Measurements from ENCODE around the gene SON.
"Not testable (repeated sequence)": the region's sequence is repeated elsewhere in the genome, so short reads cannot be mapped to it uniquely, and the experiment has no call there.

Gene SON, protein sequence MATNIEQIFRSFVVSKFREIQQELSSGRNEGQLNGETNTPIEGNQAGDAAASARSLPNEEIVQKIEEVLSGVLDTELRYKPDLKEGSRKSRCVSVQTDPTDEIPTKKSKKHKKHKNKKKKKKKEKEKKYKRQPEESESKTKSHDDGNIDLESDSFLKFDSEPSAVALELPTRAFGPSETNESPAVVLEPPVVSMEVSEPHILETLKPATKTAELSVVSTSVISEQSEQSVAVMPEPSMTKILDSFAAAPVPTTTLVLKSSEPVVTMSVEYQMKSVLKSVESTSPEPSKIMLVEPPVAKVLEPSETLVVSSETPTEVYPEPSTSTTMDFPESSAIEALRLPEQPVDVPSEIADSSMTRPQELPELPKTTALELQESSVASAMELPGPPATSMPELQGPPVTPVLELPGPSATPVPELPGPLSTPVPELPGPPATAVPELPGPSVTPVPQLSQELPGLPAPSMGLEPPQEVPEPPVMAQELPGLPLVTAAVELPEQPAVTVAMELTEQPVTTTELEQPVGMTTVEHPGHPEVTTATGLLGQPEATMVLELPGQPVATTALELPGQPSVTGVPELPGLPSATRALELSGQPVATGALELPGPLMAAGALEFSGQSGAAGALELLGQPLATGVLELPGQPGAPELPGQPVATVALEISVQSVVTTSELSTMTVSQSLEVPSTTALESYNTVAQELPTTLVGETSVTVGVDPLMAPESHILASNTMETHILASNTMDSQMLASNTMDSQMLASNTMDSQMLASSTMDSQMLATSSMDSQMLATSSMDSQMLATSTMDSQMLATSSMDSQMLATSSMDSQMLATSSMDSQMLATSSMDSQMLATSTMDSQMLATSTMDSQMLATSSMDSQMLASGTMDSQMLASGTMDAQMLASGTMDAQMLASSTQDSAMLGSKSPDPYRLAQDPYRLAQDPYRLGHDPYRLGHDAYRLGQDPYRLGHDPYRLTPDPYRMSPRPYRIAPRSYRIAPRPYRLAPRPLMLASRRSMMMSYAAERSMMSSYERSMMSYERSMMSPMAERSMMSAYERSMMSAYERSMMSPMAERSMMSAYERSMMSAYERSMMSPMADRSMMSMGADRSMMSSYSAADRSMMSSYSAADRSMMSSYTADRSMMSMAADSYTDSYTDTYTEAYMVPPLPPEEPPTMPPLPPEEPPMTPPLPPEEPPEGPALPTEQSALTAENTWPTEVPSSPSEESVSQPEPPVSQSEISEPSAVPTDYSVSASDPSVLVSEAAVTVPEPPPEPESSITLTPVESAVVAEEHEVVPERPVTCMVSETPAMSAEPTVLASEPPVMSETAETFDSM (N-terminal part only)

DNA sequence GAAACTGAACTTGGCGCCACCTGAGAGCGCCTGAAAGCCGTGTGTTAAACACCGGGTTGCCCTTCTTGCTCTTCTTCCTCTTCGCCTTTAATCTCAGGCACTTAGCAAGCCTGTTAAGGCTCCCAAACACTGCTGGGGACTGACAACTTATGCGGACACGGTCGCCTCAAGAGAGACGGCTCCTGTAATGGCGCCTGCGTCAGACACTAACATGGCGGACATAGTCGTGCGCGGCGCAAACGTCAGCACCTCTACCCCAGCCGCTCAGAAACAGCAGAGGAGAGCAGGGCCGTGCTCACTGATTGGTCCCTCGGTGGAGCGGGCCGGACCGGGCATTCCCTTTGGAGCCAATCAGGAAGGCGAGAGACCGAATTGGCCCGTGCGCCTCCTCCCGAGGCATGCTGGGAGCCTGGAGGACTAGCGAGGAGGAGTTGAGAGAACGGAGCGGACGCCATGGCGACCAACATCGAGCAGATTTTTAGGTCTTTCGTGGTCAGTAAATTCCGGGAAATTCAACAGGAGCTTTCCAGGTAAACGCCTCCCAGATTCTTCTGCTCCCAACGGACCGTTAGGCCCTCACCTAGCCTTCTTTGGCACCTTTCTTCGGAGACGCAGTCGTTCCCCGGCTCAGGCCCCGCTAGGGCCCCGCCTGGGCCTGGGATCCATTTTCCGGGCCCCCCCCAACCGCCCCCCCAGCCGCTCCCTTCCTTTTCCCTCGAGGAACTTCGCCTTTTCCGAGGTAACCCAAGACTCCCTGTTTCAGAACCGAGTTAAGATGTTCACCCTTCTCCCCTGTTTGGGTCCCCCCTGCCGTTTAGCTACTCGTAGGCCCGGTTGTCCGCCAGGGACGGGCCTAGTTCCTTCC is at the start of gene SON:
TSS of gene SON (plus strand) at position 399 of the 865 bp plus-strand sequence. CDS start at position 454, 55 bp downstream.
- in situ Hi-C loops (cut with HindIII; ENCODE audit: low sequenced_read_pairs): no loop called here

DNA sequence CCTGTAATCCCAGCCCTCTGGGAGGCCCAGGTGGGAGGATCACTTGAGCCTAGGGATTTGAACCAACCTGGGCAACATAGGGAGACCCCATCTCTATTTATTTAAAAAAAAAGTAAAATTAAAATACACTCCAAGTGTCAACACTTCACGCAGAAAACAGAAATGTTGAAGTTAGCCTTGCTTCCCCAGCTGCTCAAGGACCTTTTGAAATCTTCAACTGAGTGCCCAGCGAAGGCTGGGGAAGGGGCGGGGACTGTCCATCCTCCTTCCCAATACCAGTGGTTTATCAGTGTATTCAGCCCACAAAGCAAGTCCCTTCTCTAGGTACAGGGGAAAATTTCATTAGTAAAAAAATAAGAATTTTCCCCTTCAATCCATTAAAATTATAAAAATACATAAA is 49.1 kb upstream of the SON start:
- in situ Hi-C loops (cut with HindIII; ENCODE audit: low sequenced_read_pairs): no loop called here

DNA sequence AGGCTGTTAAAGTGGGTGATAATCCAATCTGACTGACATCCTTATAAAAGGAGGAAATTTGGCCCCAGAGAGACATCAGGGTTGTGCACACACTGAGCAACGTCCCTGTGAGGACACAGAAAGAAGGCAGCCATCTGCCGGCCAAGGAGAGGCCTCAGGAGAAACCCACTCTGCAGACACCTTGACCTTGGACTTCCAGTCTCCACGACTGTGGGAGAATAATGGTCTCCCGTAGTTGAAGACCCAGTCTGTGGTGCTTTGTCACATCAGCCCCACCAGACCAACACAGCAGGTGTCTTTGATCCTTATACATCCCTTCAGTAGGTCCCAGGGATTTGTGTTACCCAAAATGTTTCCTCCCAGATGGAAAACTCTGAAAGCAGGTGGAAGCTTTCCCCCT is 47.1 kb upstream of the SON start:
- in situ Hi-C loops (cut with HindIII; ENCODE audit: low sequenced_read_pairs): no loop called here

DNA sequence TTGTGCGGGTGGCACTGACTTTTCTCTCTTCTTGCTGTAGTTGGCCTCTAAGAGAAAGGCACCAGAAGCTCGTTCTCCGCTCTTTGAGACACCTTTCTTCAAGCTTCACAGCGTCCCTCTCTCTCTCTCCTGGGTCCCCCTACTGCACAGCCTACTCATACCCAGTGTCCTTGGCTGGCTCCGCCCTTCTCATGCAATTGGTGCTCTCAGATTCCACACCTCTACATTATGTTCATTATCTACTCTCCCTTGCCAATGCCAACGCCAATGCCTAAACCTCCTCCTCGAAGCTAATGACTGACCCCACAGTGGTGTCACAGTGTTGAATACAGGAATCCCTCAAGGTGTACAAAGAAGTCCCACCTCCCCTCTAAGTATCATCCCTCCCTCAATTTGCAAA is 46.5 kb upstream of the SON start:
- in situ Hi-C loops (cut with HindIII; ENCODE audit: low sequenced_read_pairs): no loop called here

DNA sequence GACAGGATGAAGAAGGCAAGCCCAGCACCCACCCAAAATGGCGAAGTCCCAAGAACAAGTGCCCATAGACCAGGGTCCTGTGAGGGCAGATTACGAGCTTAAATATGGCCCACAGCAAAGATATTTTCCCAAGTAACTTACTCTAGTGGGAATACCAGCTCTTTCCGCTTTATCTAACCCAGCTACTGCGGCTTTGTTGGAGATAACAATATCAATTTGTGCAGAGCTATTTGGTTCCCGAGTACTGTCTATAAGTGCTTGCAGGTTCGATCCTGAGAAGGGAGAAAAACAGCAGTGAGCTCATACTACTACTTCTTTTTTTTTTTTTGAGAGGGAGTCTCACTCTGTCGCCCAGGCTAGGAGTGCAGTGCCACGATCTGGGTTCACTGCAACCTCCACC is 37.0 kb upstream of the SON start:
- in situ Hi-C loops (cut with HindIII; ENCODE audit: low sequenced_read_pairs): no loop called here

DNA sequence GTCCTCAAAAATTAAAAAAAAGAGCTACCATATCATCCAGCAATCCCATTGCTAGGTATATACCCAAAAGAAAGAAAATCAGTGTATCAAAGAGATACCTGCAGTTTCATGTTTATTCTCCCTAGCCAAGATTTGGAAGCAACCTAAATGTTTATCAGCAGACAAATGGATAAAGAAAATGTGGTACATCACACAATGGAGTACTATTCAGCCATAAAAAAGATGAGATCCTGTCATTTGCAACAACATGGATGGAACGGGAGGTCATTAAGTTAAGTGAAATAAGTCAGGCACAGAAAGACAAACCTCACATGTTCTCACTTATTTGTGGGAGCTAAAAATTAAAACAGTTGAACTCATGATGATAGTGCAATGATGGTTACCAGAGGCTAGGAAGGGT is 35.8 kb upstream of the SON start:
- in situ Hi-C loops (cut with HindIII; ENCODE audit: low sequenced_read_pairs): not testable (repeated sequence)

DNA sequence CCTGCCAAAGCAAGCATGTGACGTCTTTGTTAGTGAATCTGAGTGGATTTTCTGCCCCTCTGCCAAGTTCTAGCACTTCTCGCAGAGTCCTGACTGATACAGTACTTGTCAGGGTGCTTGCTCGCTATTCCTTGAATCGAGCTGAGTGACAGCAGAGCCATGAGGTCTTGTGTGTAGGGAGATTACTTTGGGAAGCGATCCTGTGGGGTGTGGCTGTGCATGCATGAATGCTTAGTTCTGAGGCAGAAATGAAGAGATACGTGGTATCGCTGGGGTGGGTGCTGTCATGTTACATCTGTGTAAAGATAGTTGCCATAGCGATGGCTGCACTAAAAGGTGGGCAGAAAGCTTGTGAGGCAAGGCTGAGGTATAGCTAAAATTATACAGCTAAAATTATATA is 32.0 kb upstream of the SON start:
- in situ Hi-C loops (cut with HindIII; ENCODE audit: low sequenced_read_pairs): no loop called here

DNA sequence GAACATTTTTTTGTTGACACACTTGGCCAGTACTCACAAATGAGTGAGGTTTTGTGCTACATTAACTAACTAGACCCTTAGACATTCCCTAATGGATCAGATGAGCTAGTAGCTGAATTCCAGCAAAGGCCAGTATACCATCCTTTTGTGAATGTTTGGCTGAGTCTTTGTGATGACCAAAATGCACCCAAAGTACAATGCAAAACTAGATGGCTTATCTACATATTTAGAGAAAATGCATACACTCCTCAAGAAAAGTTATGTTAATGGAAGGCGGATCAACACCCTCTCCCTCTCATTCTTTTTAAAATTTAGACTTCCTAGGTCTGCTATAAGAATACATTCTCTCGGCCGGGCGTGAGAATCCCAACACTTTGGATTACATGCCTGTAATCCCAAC is 31.2 kb upstream of the SON start:
- in situ Hi-C loops (cut with HindIII; ENCODE audit: low sequenced_read_pairs): no loop called here

DNA sequence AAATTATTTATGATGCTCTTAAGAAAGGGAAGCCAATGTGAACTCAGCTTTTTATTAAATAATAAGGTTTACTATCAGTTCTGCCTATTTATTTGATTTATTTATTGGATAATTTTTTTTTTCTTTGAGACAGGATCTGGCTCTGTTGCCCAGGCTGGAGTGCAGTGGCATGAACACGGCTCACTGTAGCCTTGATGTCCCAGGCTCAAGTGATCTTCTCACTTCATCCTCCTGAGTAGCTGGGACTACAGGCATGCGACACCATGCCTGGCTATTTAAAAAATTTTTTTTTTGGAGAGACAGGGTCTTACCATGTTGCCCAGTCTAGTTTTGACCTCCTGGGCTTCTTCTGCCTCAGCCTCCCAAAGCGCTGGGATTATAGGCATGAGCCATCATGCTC is 30.4 kb upstream of the SON start:
- in situ Hi-C loops (cut with HindIII; ENCODE audit: low sequenced_read_pairs): no loop called here

DNA sequence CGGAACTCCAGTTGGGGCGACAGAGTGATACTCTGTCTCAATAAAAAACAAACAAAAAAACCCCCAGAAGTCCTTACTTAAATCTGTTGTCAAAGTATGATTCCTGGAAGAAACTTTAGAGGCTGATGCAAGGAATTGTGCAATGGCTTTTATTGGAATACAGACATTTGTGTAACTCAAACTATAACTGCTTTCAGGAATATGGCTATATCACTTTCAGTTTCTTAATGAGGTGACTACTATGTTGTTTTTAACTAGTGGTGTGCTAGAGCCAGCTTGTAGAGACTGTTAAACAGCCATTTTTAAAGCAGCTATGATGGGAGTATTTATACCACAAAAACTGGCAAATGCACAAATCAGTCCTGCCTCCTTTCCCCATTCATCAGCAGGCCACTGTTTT is 28.6 kb upstream of the SON start:
- in situ Hi-C loops (cut with HindIII; ENCODE audit: low sequenced_read_pairs): no loop called here

DNA sequence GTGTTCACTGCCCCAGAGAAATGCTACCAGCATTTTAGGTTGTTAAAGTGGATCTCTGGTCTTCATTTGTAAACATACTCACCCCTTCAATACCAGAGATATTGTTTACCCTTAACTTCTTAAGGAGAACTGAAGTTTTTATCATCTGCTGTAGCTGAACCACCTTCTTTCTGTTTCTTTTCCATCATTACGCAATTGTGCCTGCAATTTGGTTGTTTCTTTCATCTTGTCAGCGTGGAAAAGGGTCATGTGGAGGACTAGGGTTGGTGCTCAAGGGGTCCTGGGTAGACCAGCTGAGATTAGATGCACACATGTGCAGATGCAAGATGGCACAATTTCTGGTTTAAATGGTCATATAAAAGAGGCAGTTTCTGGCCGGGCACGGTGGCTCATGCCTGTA is 23.9 kb upstream of the SON start:
- in situ Hi-C loops (cut with HindIII; ENCODE audit: low sequenced_read_pairs): no loop called here

DNA sequence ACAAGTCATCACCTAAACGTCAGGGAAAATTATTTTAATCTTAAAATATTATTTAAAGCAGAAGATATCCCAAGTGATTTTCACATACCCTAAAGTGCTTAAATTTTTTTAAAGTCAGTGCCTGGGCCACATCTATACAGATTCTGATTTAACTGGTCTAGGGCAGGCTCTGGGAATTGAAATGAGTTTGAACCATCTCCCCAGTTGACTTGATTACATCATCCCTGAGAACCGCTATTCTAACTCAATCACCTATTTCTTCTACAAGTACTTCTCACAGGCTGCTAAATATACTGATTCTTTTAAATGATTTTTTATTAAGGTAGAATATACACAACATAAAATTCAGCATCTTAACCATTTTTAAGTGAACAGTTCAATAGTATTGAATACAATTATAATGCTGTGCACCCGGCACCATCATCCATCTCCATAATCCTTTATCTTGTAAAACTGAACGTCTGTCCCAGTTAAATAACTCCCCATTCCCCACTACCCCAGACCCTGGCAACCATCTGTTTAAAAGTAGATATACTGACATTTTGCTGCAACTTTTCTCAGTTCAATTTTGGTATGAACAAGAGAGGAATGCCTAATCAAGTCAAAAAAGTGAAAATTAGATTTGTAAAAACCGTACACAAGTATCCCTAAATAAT is 20.4 kb upstream of the SON start:
- in situ Hi-C loops (cut with HindIII; ENCODE audit: low sequenced_read_pairs): no loop called here

DNA sequence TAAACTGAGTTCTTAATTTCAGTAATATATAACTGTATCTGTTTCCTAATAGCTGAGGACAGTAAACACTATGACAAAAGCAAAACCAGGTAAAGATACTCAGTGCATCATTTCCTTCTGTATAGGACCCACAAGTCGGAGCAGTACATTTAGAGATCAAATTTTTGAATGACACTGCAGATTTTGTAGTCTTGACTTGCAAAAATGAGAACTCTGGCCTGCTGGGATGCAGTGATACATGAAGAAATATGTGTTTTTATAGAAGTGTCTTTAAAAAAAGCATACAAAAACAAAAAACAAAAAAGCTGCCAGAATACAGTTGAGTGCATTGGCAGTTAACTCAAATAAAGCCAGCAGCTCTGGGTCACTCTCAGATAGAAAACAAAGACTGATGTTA is 19.9 kb upstream of the SON start:
- in situ Hi-C loops (cut with HindIII; ENCODE audit: low sequenced_read_pairs): no loop called here

DNA sequence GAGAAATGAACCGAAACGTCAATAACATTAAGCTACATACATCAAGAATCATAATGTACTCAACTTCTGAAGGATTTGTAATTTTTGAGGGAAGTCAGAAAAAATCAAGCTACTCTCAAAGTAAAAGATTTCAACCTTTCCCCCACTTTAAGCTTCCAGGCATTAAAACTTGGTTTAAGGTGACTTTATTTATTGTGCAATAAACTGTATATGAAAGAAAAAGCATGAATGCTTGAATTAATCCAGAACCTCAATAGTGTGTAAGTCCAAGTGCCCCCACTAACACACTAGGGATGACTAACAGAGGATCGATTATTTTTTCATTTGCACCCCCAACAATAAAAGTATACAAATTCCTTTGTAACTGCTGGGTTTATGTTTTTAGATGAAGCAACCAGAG is 11.8 kb upstream of the SON start:
- in situ Hi-C loops (cut with HindIII; ENCODE audit: low sequenced_read_pairs): no loop called here

DNA sequence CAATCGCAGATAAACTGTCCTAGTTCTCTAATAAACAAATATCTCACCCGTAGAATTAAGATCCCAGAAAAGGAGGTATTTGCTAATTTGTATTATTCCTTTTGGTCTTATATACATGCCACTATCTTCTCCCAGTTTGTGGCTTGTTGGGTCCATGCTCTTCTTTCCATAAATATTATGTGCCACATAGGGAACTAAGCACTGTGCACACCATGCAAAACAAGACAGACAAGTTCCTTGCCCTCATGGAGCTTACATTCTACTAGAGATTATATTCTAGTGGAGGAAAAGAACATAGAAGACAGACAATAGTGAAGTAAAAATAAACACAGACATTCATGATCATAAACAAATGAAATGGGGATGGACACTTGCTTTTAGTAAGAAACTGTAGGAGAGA is 5.6 kb upstream of the SON start:
- in situ Hi-C loops (cut with HindIII; ENCODE audit: low sequenced_read_pairs): no loop called here

DNA sequence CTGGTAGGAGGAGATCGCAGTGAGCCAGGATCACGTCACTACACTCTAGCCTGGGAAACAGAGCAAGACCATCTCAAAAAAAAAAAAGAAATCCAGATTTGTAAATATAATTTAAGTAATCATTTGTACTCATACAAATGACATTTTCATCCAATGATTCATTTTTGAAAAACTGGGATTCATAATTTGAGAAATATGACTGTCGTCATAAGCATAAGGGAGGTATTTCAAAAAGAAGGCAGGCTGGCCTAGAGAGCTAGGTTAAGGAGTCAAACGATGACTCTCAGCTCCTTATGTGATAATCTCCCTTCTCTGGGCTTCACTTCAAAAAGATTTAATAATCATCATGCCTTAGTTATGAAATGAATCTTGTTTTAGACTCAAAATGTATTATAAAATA is 3.2 kb upstream of the SON start:
- in situ Hi-C loops (cut with HindIII; ENCODE audit: low sequenced_read_pairs): no loop called here

DNA sequence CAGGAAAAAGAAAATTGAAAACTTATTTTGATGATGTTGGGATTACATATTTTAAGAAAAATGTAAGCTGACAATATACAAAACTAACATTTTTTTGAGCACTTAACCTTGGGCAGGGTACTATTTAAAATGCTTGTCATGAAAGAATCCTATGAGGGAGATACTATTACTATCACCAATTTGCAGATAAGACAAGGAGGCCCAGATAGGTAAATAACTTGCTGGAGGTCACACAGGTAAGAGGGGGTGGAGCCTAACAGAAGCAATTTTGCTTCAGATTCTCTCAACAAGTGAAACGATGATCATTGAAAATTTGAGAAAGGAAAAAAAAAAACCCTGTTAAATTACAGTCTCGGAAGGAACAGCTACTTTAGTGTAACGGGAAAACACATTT is 2.1 kb upstream of the SON start:
- in situ Hi-C loops (cut with HindIII; ENCODE audit: low sequenced_read_pairs): no loop called here

DNA sequence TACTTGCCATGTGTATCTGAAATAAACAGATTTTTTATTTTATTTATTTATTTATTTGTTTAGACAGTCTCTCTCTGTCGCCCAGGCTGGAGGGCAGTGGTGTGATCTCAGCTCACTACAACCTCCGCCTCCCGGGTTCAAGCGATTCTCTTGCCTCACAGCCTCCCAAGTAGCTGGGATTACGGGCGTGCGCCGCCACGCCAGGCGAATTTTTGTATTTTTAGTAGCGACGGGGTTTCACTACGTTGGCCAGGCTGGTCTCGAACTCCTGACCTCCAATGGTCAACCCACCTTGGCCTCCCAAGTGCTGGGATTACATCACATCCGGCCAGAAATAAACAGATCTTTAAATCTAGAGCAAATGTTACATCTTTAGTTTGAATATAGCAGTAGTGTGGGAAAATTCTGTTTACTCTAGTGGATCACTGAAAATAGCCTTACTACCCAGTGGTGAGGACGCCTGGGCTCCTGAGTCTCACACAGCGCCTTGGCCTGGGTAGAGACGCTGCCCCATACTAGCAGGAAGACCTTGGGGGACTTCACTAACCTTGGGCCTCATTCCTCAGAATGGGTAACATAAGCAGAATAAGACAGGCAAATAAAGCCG is 1.6 kb upstream of the SON start:
- in situ Hi-C loops (cut with HindIII; ENCODE audit: low sequenced_read_pairs): no loop called here
